Fibroblast of skin of right biceps (primary cell): Measurements from ENCODE around the gene RCN1.
A peak's percentile ranks its signal among the peaks of the same experiment; 100 is the strongest.
"Not testable (repeated sequence)": the region's sequence is repeated elsewhere in the genome, so short reads cannot be mapped to it uniquely, and the experiment has no call there.

Source experiments
- DNase-seq: peaks from one replicate; pipeline ENCODE4 v3.0.0-alpha.2; 2013

The RCN1 gene

DNA sequence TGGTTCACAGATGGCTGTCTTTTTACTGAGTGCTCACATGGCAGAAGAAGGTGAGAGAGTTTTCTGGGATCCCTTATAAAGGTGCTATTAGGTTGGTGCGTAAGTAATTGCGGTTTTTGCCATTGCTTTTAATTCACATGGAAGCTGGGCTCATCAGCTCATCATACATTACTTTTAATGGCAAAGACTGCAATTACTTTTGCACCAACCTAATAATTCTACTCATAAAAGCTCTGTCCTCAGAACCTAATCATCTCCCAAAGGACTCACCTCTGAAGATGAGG is 23.0 kb downstream of the RCN1 start:
- DNase-seq: no peak

- DNase-seq: no peak
These were observed 24.6 kb downstream of the RCN1 start for GRCh38 chr11:32115446-32115845.

GRCh38 chr11:32116668-32117067 is 25.8 kb downstream of the RCN1 start:
- DNase-seq: no peak

DNA sequence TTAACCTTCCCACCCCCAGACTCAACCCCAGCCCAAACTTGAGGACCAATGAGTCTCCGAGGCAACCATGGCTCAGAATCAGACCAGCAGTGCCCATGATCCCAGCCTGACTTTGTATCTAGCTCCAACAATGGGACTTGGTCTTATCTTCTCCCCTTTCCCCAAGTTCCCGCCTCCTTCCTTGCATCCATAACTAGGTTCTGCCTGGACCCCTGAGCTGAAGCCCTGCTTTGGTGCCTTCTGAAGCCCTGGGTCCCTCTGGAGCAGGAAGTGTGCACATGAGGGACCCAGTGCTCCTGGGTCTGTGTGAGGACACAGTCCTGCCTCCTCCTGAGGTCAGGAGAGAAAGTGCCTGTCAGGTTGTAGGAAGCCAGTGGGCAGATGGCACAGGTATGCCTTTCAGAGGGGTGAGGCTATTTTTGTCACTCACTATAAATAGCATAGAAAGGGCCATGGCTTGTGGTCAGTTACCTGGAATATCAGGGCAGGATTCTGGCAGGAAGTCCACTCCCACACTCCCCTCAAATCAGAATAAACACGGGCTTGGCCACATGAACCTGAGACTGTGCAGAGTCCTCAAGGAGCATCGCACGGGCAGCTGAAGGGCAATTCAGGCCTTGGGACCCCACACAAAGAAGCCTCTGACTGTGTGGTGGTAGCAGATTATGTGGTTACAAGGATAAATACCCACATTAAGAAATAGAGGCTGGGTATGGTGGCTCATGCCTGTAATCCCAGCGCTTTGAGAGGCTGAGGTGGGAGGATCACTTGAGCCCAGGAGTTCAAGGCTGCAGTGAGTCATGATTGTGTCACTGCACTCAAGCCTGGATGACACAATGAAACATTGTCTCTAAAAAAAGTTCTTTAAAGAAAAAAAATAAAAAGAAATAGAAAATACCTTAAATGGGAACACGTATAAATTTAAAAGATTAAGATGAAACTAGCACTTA is 27.4 kb downstream of the RCN1 start:
- peak; percentile 77 for DNase-seq

- DNase-seq: not testable (repeated sequence)
These were observed 28.3 kb downstream of the RCN1 start for GRCh38 chr11:32119139-32119538.

DNA sequence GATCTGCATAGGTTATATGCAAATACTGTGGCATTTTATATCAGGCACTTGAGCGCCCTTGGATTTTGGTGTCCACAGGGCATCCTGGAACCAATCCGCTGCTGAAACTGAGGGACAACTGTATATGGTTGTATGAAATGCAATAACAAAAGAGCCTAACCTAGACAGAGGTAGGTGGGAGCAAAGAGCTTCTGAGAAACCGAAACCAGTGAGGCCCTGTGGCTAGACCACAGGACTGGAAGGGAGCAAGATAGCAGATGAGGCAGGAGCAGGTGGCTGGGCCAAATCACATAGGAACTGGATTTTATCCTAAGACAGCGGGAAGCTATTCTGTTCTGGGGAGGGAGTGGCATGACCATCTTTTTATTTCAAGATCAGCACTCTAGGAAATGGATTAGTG is 30.1 kb downstream of the RCN1 start:
- DNase-seq: no peak

- DNase-seq: no peak
These were observed 31.3 kb downstream of the RCN1 start for GRCh38 chr11:32122200-32122599.

GRCh38 chr11:32131321-32131720 is 40.4 kb downstream of the RCN1 start:
- peak; percentile 24 for DNase-seq

- DNase-seq: no peak
These were observed 45.8 kb downstream of the RCN1 start for GRCh38 chr11:32136657-32137056.

GRCh38 chr11:32137263-32137662 is 46.4 kb downstream of the RCN1 start:
- peak; percentile 98 for DNase-seq

GRCh38 chr11:32137869-32138268 is 47.0 kb downstream of the RCN1 start:
- DNase-seq: no peak

- DNase-seq: no peak
These were observed 48.0 kb downstream of the RCN1 start for GRCh38 chr11:32138902-32139301.

DNA sequence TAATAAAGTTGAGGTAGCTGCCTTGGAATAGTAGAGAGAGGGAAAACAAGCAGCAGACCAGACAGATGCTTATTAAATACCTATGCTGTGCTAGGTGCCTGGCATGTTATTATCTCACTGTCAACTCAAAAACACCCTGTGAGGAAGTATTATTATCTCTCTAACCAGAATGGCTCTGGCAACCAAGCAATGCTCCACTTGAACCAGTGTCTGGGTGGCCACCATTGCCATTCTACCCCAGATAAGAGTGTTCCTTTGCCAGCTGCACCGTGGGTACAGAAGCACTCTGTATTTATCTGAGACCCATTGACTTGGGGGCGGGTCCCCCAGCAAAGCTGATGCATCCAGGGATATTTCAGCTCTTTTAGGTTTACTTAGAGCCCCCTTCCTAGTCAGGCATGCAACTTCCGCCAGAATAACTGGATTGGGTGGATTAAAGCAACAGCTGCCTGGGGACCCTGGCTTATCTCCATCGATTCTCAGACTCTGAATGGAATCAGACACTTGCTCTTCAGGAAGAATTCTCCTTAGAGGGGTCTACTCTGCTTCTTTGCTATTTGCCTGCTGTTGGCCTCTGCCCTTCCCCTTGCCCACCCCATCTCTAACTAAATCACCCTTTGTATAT is 49.1 kb downstream of the RCN1 start:
- no peak for DNase-seq

- no peak for DNase-seq
These were observed 51.1 kb downstream of the RCN1 start for GRCh38 chr11:32141745-32142546.

DNA sequence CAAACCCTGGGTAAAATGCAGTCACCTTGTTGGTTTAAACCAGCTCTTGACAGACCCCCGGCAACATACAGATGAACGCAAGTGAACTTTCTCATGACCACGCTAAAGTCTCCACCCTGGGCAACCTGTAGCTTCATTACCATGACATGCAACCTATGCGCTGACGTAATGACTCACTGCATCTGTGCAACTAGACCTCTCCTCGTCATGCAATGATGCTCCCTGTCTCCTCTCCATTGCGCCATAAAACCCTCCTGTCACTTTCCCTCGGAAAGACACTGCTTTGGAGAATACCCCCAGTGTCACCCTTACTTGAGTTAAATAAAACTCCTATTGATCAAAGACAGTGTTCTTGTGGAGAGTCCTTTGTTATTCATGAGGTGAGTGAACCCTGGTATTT is 52.5 kb downstream of the RCN1 start:
- no peak for DNase-seq

DNA sequence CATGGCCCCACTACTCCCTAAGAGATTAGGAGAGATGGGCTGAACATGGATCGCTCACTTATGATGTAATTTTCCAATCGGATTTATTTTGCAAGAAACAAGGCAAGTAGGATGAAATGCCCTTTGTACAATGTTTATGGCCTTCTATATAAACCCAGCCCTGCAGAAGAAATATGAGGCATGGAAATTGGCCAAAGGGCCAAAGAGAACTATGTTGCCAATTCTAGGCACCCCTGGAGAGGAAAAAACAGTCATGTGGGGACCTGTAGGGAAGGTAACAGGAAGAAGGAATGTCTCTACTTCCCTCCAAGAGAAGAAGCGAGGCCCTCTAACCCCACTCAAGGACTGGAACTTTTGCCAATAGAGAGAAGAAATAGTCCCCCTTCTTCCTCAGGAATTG is 54.4 kb downstream of the RCN1 start:
- no peak for DNase-seq

GRCh38 chr11:32148895-32149294 is 58.0 kb downstream of the RCN1 start:
- DNase-seq: peak; percentile 24

- no peak for DNase-seq
These were observed 58.9 kb downstream of the RCN1 start for GRCh38 chr11:32149748-32150147.

DNA sequence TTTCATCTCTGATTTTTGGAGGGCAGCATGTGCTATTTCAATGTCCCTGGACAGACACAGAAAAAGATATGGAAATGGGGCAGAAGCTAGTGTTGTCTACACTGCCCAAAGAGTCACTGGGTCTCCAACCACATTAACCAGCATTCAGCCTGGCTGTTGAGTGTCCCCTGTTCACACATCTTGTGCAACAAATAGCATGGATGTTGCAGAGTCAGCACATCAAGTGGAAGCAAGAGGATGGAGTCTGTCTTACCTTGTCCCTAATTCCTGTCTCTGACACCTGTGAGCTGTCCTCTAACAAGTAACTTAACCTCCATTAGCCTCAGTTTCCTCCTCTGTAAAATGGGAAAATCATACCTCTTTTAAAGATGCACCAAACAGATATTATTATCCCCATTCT is 60.2 kb downstream of the RCN1 start:
- DNase-seq: no peak

DNA sequence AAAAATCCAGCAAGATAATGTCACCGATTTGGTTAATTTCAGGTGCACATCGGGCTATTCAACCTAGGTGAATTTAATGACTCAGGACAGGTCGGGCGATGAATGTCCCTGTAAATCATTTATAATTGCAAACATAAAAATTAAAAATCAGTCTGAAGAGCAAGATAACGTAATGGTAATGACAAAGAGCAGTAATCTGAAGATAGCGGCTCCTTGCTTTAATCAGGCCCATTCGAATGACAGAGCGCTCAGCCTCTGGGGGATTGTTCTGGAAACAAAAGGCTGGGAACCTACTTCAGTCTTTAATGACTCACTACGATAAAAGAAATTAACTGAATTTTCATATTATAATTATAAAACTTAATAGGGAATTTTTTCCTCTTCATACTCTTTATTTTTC is 61.3 kb downstream of the RCN1 start:
- no peak for DNase-seq

- no peak for DNase-seq
These were observed 61.9 kb downstream of the RCN1 start for GRCh38 chr11:32152821-32153220.

GRCh38 chr11:32153747-32154146 is 62.9 kb downstream of the RCN1 start:
- DNase-seq: no peak

DNA sequence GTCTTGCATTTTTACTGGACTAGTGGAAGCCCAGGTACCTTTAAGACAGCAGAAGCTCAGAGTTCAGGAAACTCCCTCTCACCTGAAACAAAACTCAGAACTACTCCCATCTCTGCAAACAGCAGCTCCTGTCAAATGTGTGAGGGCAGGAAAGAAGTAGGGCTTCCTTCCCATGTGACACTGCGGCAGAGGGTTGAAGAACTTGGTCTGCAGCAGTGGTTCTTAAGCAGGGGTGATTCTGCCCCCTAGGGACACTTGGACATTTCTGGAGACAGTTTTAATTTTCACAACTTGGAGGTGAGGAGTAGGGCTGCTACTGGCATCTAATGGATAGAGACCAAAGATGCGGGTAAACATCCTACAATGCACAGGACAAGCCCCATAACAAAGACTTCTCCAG is 63.4 kb downstream of the RCN1 start:
- peak; percentile 46 for DNase-seq
